OCI-LY3 (cell line): ENCODE results near the gene MAP6.

Source experiments
- CTCF ChIP-seq: fragments of 200-600, 300-600 bp; sonication (generic); IDR thresholded peaks from 2 replicates; pipeline ENCODE4 v1.5.1; 2014; ENCODE audit warnings: antibody characterized with exemption, low read length, low read depth
- EZH2phosphoT487 ChIP-seq: fragments of 200-600 bp; shearing (Covaris generic); IDR thresholded peaks from 2 replicates; pipeline ENCODE4 v1.6.1; 2018; ENCODE audit warnings: antibody characterized with exemption, mixed run types, low read depth

GRCh38 chr11:75600356-75600755 is 68.5 kb downstream of the MAP6 start:
- no peak for TF ChIP-seq CTCF
- no peak for TF ChIP-seq EZH2phosphoT487
